ENCODE results near the gene PRR7. TPM values are rescaled to one million over a fixed set of nuclear protein-coding genes. Genes with fewer than 3 reads are reported as not detected.

PRR7 gene
- total and polyA plus RNA-seq, 7 donors, result 0.39 to 3.8 (median 1.8) TPM

DNA sequence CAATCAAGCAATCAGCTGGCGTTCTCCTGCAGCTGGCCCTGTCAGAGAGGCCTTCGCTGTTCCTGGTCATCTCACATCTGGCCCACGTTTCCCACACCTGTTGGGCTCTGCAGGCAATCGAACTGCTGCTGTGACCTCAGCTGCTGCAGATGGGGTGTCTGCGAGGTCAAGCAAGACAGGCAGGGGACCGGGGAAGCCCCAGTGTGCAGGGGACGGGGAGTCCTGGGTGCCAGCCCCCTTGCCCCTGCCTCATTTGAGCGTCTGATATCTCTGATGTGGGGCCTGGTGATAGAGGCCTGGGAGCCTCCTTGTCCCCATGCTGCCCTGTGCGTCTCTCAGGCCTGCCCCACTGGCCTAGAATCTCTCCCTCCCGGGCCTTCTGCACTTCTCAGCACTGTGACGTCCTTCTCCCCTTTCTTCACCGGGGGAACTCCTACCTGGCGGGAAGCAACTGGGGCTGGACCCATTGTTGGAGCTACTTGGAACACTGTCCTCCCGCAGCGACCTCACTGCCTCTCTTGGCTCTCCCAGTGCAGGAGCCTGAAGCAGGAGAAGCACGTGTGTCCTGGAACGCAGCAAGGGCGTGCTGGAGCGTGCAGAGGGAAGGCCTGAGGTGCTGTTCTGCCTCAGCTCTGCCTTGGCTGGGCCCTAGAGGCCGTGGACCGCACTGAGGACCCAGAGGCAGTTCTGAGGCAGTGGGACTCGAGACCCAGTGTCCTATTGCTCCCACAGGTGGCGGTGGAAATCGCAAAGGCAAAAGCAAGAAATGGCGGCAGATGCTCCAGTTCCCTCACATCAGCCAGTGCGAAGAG lies 16.3 kb upstream of the PRR7 start:
- TF ChIP-seq CTCF (IDR thresholded peaks at IDR 0.05), result no peak
- no peak for DNase-seq
- H3K4me1 ChIP-seq, result peaks cover 31% of the 10 kb centered on the region
- intact Hi-C loops (cut with DNase I), result no loop called here
- WGBS, 3 donors, result 75 to 80% (median 78%) methylated on average over 26 of the region's 26 CpGs
- no peaks in the 10 kb centered on the region for H3K27me3 ChIP-seq (ENCODE audit: insufficient read depth in 3 of 3, low read length in 2 of 3)
- no peak overlapping the region for H3K27ac ChIP-seq
- no peak for ATAC-seq
- H3K36me3 ChIP-seq (ENCODE audit: insufficient read depth in 1 of 2, low read depth in 1 of 2), result peaks cover 0 to 39% of the 10 kb centered on the region in 2 donors
- H3K4me3 ChIP-seq, result no peak overlapping the region
- H3K9me3 ChIP-seq, result no peaks in the 10 kb centered on the region

DNA sequence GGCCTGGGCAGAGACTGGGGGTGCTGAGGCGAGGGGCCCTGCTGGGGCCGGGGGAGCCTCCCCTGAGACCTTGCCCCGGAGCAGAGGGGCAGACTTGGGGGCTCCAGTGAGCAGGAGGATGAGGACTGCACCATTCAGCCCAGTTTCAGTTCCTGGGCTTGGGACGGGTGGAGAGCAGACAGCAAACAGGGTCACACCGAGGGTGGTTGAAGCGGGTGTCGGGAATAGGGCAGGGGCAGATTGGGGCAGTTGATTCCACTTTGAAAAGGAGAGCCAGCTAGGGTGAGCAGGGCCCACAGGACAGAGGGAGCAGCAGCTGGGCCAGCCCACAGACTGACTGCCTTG lies 15.7 kb upstream of the PRR7 start:
- Histone ChIP-seq H3K4me3 (no peak overlapping the region), H3K27ac (no peak overlapping the region), H3K36me3 (ENCODE audit: insufficient read depth in 1 of 2, low read depth in 1 of 2) (peaks cover 0 to 45% of the 10 kb centered on the region in 2 donors), H3K4me1 (peaks cover 31% of the 10 kb centered on the region), H3K9me3 (no peaks in the 10 kb centered on the region), H3K27me3 (ENCODE audit: insufficient read depth in 3 of 3, low read length in 2 of 3) (no peaks in the 10 kb centered on the region)
- intact Hi-C loops (cut with DNase I), result no loop called here
- WGBS, 3 donors, result 89 to 97% (median 92%) methylated on average over 7 of the region's 7 CpGs
- no peak for TF ChIP-seq CTCF (IDR thresholded peaks at IDR 0.05)
- peak in 1 of 2 donors; percentile 44 for DNase-seq
- no peak for ATAC-seq

DNA sequence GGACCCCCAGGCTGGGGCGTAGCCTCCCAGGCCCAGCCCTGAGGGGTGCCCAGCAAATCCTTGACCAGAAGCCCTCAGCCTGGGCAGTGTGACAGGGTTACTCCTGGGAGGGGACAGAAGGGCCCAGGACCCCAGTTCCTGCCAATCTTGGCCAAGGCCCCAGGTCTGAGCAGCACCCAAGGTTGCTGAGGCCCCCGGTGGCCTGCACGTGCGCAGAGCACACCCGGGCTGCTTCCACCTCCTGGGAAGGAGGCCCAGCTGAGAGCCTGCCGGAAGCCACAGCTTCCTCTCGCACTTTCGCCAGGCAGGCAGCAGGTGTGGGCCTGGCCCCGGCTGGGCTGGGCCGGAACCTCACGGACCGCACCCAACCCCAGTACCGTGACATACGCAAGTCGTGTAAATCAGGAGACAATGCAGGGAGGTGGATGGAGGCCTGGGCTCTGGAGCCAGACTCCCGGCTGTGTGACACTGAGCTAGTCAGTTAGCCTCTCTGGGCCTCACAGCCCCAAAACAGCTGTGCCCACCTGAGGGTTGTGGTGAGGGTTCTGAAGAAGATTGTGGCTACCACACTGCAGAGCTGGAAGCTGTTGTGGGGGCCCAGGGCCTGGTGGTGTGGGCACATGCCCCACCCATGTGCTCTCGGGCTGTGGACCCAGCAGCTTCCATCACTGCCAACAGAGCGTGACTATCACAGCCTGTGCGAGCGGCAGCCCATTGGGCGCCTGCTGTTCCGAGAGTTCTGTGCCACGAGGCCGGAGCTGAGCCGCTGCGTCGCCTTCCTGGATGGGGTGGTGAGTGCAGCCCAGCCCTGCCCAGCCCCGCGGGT lies 15.1 kb upstream of the PRR7 start:
- peaks cover 0 to 50% of the 10 kb centered on the region in 2 donors for H3K36me3 ChIP-seq (ENCODE audit: insufficient read depth in 1 of 2, low read depth in 1 of 2)

DNA sequence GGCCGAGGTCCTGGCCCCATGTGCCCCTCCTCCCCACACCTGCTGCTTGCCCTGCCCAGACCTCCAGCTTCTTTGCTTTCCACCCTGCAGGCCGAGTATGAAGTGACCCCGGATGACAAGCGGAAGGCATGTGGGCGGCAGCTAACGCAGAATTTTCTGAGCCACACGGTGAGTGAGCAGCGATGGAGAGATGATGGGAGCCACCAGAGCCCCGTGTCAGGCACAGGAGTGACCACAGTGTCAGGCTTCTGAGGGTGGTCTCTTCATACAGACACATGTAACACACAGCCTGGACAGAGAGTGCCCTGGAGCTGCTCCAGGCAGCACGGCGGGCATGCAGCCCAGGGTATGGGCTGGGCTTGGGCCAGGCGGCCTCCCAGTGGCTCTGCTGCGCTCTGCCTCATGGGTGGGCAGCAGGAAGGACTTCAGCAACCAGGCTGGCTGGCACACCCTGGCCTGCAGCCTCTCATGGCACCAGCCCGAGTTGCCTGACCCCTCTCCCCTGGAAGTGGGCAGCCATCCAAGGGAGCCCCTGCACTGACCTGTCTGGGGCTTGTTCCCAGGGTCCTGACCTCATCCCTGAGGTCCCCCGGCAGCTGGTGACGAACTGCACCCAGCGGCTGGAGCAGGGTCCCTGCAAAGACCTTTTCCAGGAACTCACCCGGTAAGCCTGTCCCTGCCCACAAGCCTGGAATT lies 14.3 kb upstream of the PRR7 start:
- WGBS, 3 donors, result 35 to 48% (median 38%) methylated on average over 16 to 18 of the region's 18 CpGs
- peaks cover 28% of the 10 kb centered on the region for H3K4me1 ChIP-seq
- peaks cover 0 to 57% of the 10 kb centered on the region in 2 donors for H3K36me3 ChIP-seq (ENCODE audit: insufficient read depth in 1 of 2, low read depth in 1 of 2)
- no peaks in the 10 kb centered on the region for H3K27me3 ChIP-seq (ENCODE audit: insufficient read depth in 3 of 3, low read length in 2 of 3)
- no peaks in the 10 kb centered on the region for H3K9me3 ChIP-seq
- intact Hi-C loops (cut with DNase I), result no loop called here
- TF ChIP-seq CTCF (IDR thresholded peaks at IDR 0.05), result no peak
- ATAC-seq, result peak; percentile 54 to 85 (median 73)
- H3K27ac ChIP-seq, result peak overlapping the region; percentile 42
- DNase-seq, result peak in 1 of 2 donors; percentile 70
- no peak overlapping the region for H3K4me3 ChIP-seq

More for the DNA sequence above, 15.1 kb upstream of the PRR7 start:
- H3K4me1 ChIP-seq, result peaks cover 31% of the 10 kb centered on the region
- no peak for TF ChIP-seq CTCF (IDR thresholded peaks at IDR 0.05)
- peak; percentile 15 to 56 (median 38) for ATAC-seq
- DNase-seq, result peak in 1 of 2 donors; percentile 63
- no peaks in the 10 kb centered on the region for H3K9me3 ChIP-seq
- peak overlapping the region; percentile 42 for H3K27ac ChIP-seq
- WGBS, 3 donors, result 44 to 70% (median 46%) methylated on average over 29 of the region's 29 CpGs
- H3K4me3 ChIP-seq, result no peak overlapping the region
- H3K27me3 ChIP-seq (ENCODE audit: insufficient read depth in 3 of 3, low read length in 2 of 3), result no peaks in the 10 kb centered on the region
- intact Hi-C loops (cut with DNase I), result no loop called here

Measured in psoas muscle (tissue), 8 donors.